H9 (cell line): ENCODE measurements around the gene OR52E1. TPM values are rescaled to one million over a fixed set of nuclear protein-coding genes. Genes with fewer than 3 reads are reported as not detected.

Source experiments
- DNase-seq: peaks from one replicate; pipeline ENCODE4 v3.0.0-alpha.2; 2017
- H2AFZ ChIP-seq: one replicate; pipeline ENCODE4 v1.6.1; 2013; ENCODE audit warnings: mild to moderate bottlenecking, low read length, control low read depth, moderate library complexity
- H2AK5ac ChIP-seq: 2 replicates; pipeline ENCODE4 v1.6.1; 2013; ENCODE audit warnings: low read length, control low read depth, mixed read lengths; ENCODE audit not compliant: insufficient read length
- H2BK120ac ChIP-seq: one replicate; pipeline ENCODE4 v1.6.1; 2013; ENCODE audit warnings: low read depth, mild to moderate bottlenecking, low read length, control low read depth, inconsistent platforms; ENCODE audit not compliant: poor library complexity, severe bottlenecking
- H2BK12ac ChIP-seq: 2 replicates; pipeline ENCODE4 v1.6.1; 2013; ENCODE audit warnings: low read length, control low read depth, mixed read lengths, low read depth; ENCODE audit not compliant: insufficient read length
- H2BK15ac ChIP-seq: 2 replicates; pipeline ENCODE4 v1.6.1; 2013; ENCODE audit warnings: low read depth, low read length, control low read depth
- H2BK20ac ChIP-seq: one replicate; pipeline ENCODE4 v1.6.1; 2013; ENCODE audit warnings: low read depth, mild to moderate bottlenecking, low read length, control low read depth, inconsistent platforms; ENCODE audit not compliant: poor library complexity, severe bottlenecking
- H2BK5ac ChIP-seq: 2 replicates; pipeline ENCODE4 v1.6.1; 2013; ENCODE audit warnings: low read length, control low read depth, mixed read lengths; ENCODE audit not compliant: insufficient read length
- H3K14ac ChIP-seq: 2 replicates; pipeline ENCODE4 v1.6.1; 2013; ENCODE audit warnings: low read length, control low read depth; ENCODE audit not compliant: insufficient read depth
- H3K18ac ChIP-seq: 2 replicates; pipeline ENCODE4 v1.6.1; 2013; ENCODE audit warnings: low read depth, mild to moderate bottlenecking, mixed read lengths, low read length, control low read depth; ENCODE audit not compliant: insufficient read length
- H3K23ac ChIP-seq: 2 replicates; pipeline ENCODE4 v1.6.1; 2013; ENCODE audit warnings: low read length, control low read depth, mixed read lengths, low read depth; ENCODE audit not compliant: insufficient read length
- H3K23me2 ChIP-seq: 2 replicates; pipeline ENCODE4 v1.6.1; 2013; ENCODE audit warnings: low read depth, mild to moderate bottlenecking, mixed read lengths, low read length, control low read depth; ENCODE audit not compliant: insufficient read length, poor library complexity, severe bottlenecking
- H3K27ac ChIP-seq: 2 replicates; pipeline ENCODE4 v1.5.1; 2013; ENCODE audit warnings: low read length, control low read depth, mixed read lengths, low read depth; ENCODE audit not compliant: insufficient read length
- H3K27me3 ChIP-seq: 2 replicates; pipeline ENCODE4 v1.6.1; 2013; ENCODE audit warnings: low read length, control low read depth, inconsistent platforms; ENCODE audit not compliant: insufficient read depth
- H3K4ac ChIP-seq: 2 replicates; pipeline ENCODE4 v1.6.1; 2013; ENCODE audit warnings: low read depth, mild to moderate bottlenecking, control low read depth, inconsistent platforms, low read length, moderate library complexity
- H3K4me1 ChIP-seq: 2 replicates; pipeline ENCODE4 v1.6.1; 2013; ENCODE audit warnings: low read length, control low read depth, inconsistent platforms; ENCODE audit not compliant: insufficient read depth
- H3K4me2 ChIP-seq: 2 replicates; pipeline ENCODE4 v1.6.1; 2013; ENCODE audit warnings: low read length, control low read depth, mixed read lengths; ENCODE audit not compliant: insufficient read length, insufficient read depth
- H3K56ac ChIP-seq: 2 replicates; pipeline ENCODE4 v1.6.1; 2013; ENCODE audit warnings: low read depth, mild to moderate bottlenecking, mixed read lengths, low read length, control low read depth; ENCODE audit not compliant: insufficient read length
- H3K79me1 ChIP-seq: 2 replicates; pipeline ENCODE4 v1.6.1; 2013; ENCODE audit warnings: low read depth, mild to moderate bottlenecking, moderate library complexity, low read length, control low read depth, inconsistent platforms; ENCODE audit not compliant: insufficient read depth, poor library complexity, severe bottlenecking
- H3K79me2 ChIP-seq: 2 replicates; pipeline ENCODE4 v1.6.1; 2013; ENCODE audit warnings: low read length, control low read depth, inconsistent platforms; ENCODE audit not compliant: insufficient read depth
- H3K9ac ChIP-seq: 2 replicates; pipeline ENCODE4 v1.6.1; 2013; ENCODE audit warnings: low read length, control low read depth, mixed read lengths; ENCODE audit not compliant: insufficient read length; ENCODE audit errors: extremely low read depth
- H3K9me3 ChIP-seq: one replicate; pipeline ENCODE4 v1.6.1; 2013; ENCODE audit warnings: low read depth, low read length, inconsistent platforms; ENCODE audit not compliant: control insufficient read depth
- H3T11ph ChIP-seq: one replicate; pipeline ENCODE4 v1.6.1; 2013; ENCODE audit warnings: mild to moderate bottlenecking, low read length, control low read depth, inconsistent platforms
- H4K20me1 ChIP-seq: one replicate; pipeline ENCODE4 v1.6.1; 2013; ENCODE audit not compliant: control insufficient read depth, insufficient read length, insufficient read depth
- H4K5ac ChIP-seq: 2 replicates; pipeline ENCODE4 v1.6.1; 2013; ENCODE audit warnings: low read depth, mild to moderate bottlenecking, mixed read lengths, low read length, control low read depth; ENCODE audit not compliant: insufficient read length
- H4K8ac ChIP-seq: replicated peaks from 2 replicates; pipeline ENCODE4 v1.6.1; 2013; ENCODE audit warnings: low read length, control low read depth, mixed read lengths, low read depth; ENCODE audit not compliant: insufficient read length
- H4K91ac ChIP-seq: 2 replicates; pipeline ENCODE4 v1.6.1; 2013; ENCODE audit warnings: low read depth, mild to moderate bottlenecking, moderate library complexity, mixed read lengths, low read length, control low read depth; ENCODE audit not compliant: insufficient read length
- H3K27ac Mint-ChIP-seq, 3 experiments: 2 replicates in 2 of 3; 3 replicates in 1 of 3; pipeline ENCODE4 v1.8.0; 2020 to 2021; ENCODE audit warnings: mixed read lengths in 3 of 3, mild to moderate bottlenecking in 1 of 3, moderate library complexity in 1 of 3
- H3K27me3 Mint-ChIP-seq: 2 replicates; pipeline ENCODE4 v1.8.0; 2021; ENCODE audit warnings: low read depth, mild to moderate bottlenecking, moderate library complexity, mixed read lengths
- H3K36me3 Mint-ChIP-seq, 3 experiments: 2 replicates in 2 of 3; 3 replicates in 1 of 3; pipeline ENCODE4 v1.8.0; 2020 to 2021; ENCODE audit warnings: low read depth in 3 of 3, mixed read lengths in 3 of 3; ENCODE audit not compliant: insufficient read depth in 1 of 3
- H3K4me1 Mint-ChIP-seq, 2 experiments: 2 replicates each; pipeline ENCODE4 v1.8.0; 2020; ENCODE audit warnings: mixed read lengths in 2 of 2
- H3K4me3 Mint-ChIP-seq, 2 experiments: 2 replicates in 1 of 2; 3 replicates in 1 of 2; pipeline ENCODE4 v1.8.0; 2020 to 2021; ENCODE audit warnings: mild to moderate bottlenecking in 2 of 2, mixed read lengths in 2 of 2, moderate library complexity in 1 of 2
- H3K9me3 Mint-ChIP-seq, 2 experiments: 2 replicates in 1 of 2; 3 replicates in 1 of 2; pipeline ENCODE4 v1.8.0; 2020; ENCODE audit warnings: mild to moderate bottlenecking in 2 of 2, mixed read lengths in 2 of 2, moderate library complexity in 1 of 2
- CTCF ChIP-seq: fragments of 200-600 bp; sonication (generic); conservative IDR thresholded peaks from 3 replicates; pipeline ENCODE4 v1.8.0; 2021; ENCODE audit warnings: antibody characterized with exemption, mild to moderate bottlenecking
- WGBS: extraction: QIAGEN DNeasy Blood & Tissue Kit; methylation state at CpG from one replicate; pipeline ENCODE4 v1.1.7; 2013; ENCODE audit warnings: missing lambda C conversion rate, low lambda C conversion rate, mixed read lengths; ENCODE audit not compliant: insufficient read length; ENCODE audit errors: extremely low coverage; 5-methylcytosine and 5-hydroxymethylcytosine counted together
- total RNA-seq: library from RNA; stranded (reverse); gene quantifications from 2 replicates; pipeline ENCODE4 v1.2.1, GENCODE V29; 2021

OR52E1 gene
- total RNA-seq, 1 experiment from 2014 or later = not detected

- Histone ChIP-seq H3K9me3 (no peaks in the 10 kb centered on the region), H2BK20ac (no peak overlapping the region), H2BK12ac (no peak overlapping the region), H3K79me1 (no peaks in the 10 kb centered on the region), H4K5ac (no peak overlapping the region), H3T11ph (no peak overlapping the region), H2BK120ac (no peak overlapping the region), H3K14ac (no peak overlapping the region), H4K91ac (no peak overlapping the region), H4K20me1 (no peaks in the 10 kb centered on the region), H3K9ac (no peak overlapping the region), H3K56ac (no peak overlapping the region), H3K79me2 (no peaks in the 10 kb centered on the region), H3K27me3 (no peaks in the 10 kb centered on the region), H2AK5ac (no peak overlapping the region), H3K4me2 (no peak overlapping the region), H2BK5ac (no peak overlapping the region), H3K4ac (no peak overlapping the region), H2AFZ (no peak overlapping the region), H3K27ac (no peak overlapping the region), H3K4me1 (no peaks in the 10 kb centered on the region), H2BK15ac (no peak overlapping the region), H3K23ac (no peak overlapping the region), H4K8ac (no peak overlapping the region), H3K18ac (no peak overlapping the region), H3K23me2 (no peaks in the 10 kb centered on the region)
- WGBS = no CpG with 5 or more reads among the region's 2 CpGs
- Mint-ChIP-seq H3K36me3 (no peaks in the 10 kb centered on the region), H3K27me3 (no peaks in the 10 kb centered on the region), H3K4me3 (no peak overlapping the region), H3K27ac (no peak overlapping the region), H3K9me3 (no peaks in the 10 kb centered on the region), H3K4me1 (no peaks in the 10 kb centered on the region)
- DNase-seq = no peak
- TF ChIP-seq CTCF = no peak
Observed at GRCh38 chr11:5096011-5096410, 26.6 kb downstream of the OR52E1 start.
